Measurements from ENCODE around the gene WSCD1. TPM values are rescaled to one million over a fixed set of nuclear protein-coding genes. Genes with fewer than 3 reads are reported as not detected.

Gene WSCD1
- total RNA-seq, 4 donors from 2014 or later = 0.16 to 4.2 (median 3.0) TPM

- TF ChIP-seq, protein P1, sequence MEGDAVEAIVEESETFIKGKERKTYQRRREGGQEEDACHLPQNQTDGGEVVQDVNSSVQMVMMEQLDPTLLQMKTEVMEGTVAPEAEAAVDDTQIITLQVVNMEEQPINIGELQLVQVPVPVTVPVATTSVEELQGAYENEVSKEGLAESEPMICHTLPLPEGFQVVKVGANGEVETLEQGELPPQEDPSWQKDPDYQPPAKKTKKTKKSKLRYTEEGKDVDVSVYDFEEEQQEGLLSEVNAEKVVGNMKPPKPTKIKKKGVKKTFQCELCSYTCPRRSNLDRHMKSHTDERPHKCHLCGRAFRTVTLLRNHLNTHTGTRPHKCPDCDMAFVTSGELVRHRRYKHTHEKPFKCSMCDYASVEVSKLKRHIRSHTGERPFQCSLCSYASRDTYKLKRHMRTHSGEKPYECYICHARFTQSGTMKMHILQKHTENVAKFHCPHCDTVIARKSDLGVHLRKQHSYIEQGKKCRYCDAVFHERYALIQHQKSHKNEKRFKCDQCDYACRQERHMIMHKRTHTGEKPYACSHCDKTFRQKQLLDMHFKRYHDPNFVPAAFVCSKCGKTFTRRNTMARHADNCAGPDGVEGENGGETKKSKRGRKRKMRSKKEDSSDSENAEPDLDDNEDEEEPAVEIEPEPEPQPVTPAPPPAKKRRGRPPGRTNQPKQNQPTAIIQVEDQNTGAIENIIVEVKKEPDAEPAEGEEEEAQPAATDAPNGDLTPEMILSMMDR (IDR thresholded peaks at IDR 0.05; ENCODE audit: low read depth) = no peak
Measured at GRCh38 chr17:6070430-6070912, 292 bp downstream of the WSCD1 start.

GRCh38 chr17:6070913-6071511 is 833 bp downstream of the WSCD1 start:
- TF ChIP-seq, protein P1 (IDR thresholded peaks at IDR 0.05; ENCODE audit: low read depth) = no peak

GRCh38 chr17:6071528-6072065 is 1.4 kb downstream of the WSCD1 start:
- TF ChIP-seq, protein P1 (IDR thresholded peaks at IDR 0.05; ENCODE audit: low read depth) = no peak

DNA sequence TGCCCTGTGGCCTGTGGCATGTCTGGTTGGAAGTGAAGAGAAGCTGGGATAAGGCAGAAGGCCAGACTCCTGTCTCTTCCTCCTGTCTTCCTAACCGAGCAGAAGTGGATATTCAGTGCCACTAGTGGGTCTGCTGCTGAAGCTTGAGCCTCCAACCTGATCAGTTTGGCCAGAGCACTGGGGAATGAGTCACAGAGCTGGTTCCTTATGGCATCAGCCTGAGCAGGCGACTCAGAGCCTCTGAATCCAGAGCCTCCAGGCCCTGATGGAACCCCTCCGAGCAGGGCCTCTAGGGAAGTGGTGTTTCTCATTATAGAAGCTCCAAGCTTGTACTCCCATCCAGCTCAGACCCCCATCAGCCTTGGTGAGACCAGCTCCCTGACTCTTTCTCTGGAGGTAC is 2.0 kb downstream of the WSCD1 start:
- TF ChIP-seq, protein P1 (IDR thresholded peaks at IDR 0.05; ENCODE audit: low read depth) = no peak

- TF ChIP-seq, protein P1 (IDR thresholded peaks at IDR 0.05; ENCODE audit: low read depth) = no peak
Measured at GRCh38 chr17:6072611-6073010, 2.4 kb downstream of the WSCD1 start.

- TF ChIP-seq, protein P1 (IDR thresholded peaks at IDR 0.05; ENCODE audit: low read depth) = no peak
Measured at GRCh38 chr17:6073620-6074019, 3.4 kb downstream of the WSCD1 start.

- TF ChIP-seq, protein P1 (IDR thresholded peaks at IDR 0.05; ENCODE audit: low read depth) = no peak
Measured at GRCh38 chr17:6075050-6075449, 4.9 kb downstream of the WSCD1 start.

All from subcutaneous adipose tissue (tissue), 4 donors.